ENCODE data around the gene POLE3. TPM values are rescaled to one million over a fixed set of nuclear protein-coding genes. Genes with fewer than 3 reads are reported as not detected.
A peak's percentile ranks its signal among the peaks of the same experiment; 100 is the strongest.

Gene POLE3, protein sequence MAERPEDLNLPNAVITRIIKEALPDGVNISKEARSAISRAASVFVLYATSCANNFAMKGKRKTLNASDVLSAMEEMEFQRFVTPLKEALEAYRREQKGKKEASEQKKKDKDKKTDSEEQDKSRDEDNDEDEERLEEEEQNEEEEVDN
- polyA plus RNA-seq (2013, experiment 1 of 2) = 70.8 TPM
- 70.9 TPM for polyA plus RNA-seq (2013, experiment 2 of 2)

DNA sequence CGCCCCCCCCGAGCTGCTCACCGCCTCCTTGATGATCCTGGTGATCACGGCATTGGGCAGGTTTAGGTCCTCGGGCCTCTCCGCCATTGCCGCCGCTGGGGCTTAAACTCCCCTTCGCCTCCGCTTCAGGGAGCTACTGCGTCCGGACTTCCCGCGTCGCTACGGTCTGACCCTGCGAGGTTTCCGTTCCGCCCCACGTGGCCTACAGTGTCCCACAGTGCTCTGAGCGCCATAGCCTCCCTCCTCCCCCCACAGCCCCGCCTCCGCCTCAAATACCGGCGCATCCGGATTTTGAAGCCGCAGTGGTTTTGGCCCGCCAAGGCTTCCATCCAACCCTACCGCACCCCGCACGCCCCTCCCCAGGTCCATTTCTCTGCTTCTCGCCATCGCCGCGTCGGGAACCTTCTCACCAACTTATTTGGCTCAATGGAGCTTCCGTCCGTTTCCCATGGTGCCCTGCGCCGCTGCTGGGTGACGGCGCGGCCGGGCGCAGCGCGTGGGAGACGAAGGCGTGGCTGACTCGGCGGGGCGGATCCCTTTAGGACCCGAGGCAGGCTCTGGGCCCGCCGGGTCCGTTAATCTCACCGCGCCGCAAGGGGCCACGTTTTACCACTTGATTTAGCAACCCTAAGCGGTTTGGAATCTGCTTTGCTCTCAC, at the start of gene POLE3, which contains the start of gene C9orf43:
POLE3 (minus strand) TSS at position 469 of the 658 bp plus-strand sequence; CDS start at position 87, 382 bp downstream.
C9orf43 (plus strand) TSS at position 541 of the 658 bp plus-strand sequence. CDS start 2,747 bp downstream, outside the sequence.
- Histone ChIP-seq H3K27me3 (ENCODE audit: insufficient read depth, low read length, poor library complexity) (no peaks in the 10 kb centered on the region), H3K56ac (ENCODE audit: low read length) (peak within 1 kb of the TSS; percentile 99), H3K27ac (ENCODE audit: low read depth, low read length) (peak within 1 kb of the TSS; percentile 91), H3K79me2 (ENCODE audit: control insufficient read depth, insufficient read depth, low read length) (peaks cover 17% of the 10 kb centered on the region), H3K79me1 (ENCODE audit: low read length) (peaks cover 7% of the 10 kb centered on the region), H4K5ac (ENCODE audit: low read length) (peak within 1 kb of the TSS; percentile 88), H2AK5ac (ENCODE audit: low read length) (peak within 1 kb of the TSS; percentile 50), H3K36me3 (ENCODE audit: control insufficient read depth, insufficient read depth, low read length) (peaks cover 9% of the 10 kb centered on the region), H2BK15ac (replicated peaks; ENCODE audit: low read depth) (no peak within 1 kb of the TSS), H3K9ac (ENCODE audit: low read length) (peak within 1 kb of the TSS; percentile 94), H3K4me3 (ENCODE audit: low read length) (peak within 1 kb of the TSS; percentile 75), H3K4me2 (ENCODE audit: low read length) (peak within 1 kb of the TSS; percentile 99), H4K8ac (ENCODE audit: low read depth, low read length) (peak within 1 kb of the TSS; percentile 42), H3K4ac (ENCODE audit: low read depth, low read length) (peak within 1 kb of the TSS; percentile 65), H3K23ac (ENCODE audit: low read length) (peak within 1 kb of the TSS; percentile 91), H3K4me1 (ENCODE audit: control insufficient read depth, low read depth, low read length) (peaks cover 2% of the 10 kb centered on the region), H2BK120ac (ENCODE audit: low read depth, low read length) (no peak within 1 kb of the TSS), H2BK5ac (ENCODE audit: low read length) (peak within 1 kb of the TSS; percentile 96), H3K18ac (ENCODE audit: low read length) (peak within 1 kb of the TSS; percentile 92)
- WGBS (ENCODE audit: extremely low coverage, insufficient coverage, low lambda C conversion rate) = no CpG with 5 or more reads among the region's 61 CpGs
- DNase-seq = peak; percentile 98

DNA sequence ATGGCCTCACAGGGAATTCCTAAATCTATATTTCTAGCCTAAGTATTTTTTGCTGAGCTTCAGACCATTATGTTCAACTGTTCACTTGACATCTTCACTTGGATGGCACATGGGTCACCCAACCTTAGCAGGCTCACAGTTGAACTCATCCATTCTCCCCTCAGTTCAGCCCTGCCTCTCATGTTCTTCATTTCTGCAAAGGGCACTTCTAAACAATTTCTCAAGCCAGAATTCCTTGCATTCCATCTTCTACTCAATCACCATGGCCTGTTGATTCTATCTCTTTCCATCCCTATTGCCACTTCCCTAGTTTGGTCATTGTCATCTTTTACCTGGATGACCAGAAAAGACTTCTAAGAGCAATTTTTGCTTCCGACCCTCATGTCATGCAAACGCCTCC, 45.8 kb upstream of the POLE3 start:
- no CpG with 5 or more reads among the region's 2 CpGs for WGBS (ENCODE audit: extremely low coverage, insufficient coverage, low lambda C conversion rate)
- no peaks in the 10 kb centered on the region for H3K79me2 ChIP-seq (ENCODE audit: control insufficient read depth, insufficient read depth, low read length)

DNA sequence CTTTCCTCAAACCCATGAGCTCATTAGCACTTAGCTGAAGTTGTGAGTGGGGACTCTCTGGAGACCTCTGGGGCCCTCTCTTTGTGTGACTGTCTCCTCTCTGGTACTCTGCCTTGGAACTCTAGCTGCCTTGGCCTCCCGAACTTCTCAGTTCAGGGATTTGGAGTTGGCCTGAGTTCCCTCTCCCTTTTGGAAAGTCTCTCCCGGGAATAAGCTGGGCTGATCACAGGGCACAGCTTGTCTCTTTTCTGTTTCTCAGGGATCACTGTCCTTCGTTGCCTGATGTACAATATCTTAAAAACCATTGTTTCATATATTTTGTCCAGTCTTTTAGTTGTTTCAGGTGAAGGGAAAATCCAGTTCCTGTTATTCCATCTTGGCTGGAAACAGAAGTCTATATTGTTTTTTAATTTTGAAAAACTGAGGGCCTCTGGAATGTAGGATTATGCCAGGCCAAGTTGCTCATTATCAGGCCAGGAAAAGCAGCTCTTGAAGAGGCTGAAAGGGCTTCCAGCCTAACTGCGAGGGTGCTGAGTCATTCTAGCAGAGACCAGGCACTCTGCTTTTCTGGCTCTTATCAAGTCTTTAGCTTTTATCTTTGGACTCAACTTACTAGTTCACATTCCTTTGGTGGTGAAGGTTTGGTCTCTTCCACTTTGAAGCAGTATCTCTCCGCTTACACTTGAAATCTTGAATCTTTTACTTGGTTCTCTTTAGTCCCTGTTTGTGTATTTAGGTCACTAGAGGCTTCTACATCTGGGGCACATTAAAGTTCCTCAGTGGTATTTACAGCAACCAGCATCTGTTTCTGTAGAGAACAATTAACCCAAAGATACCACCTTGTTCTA, 44.7 kb upstream of the POLE3 start:
- DNase-seq = peak; percentile 96
- Histone ChIP-seq H3K4me1 (ENCODE audit: control insufficient read depth, low read depth, low read length) (peaks cover 9% of the 10 kb centered on the region), H2BK120ac (ENCODE audit: low read depth, low read length) (peak overlapping the region; percentile 68), H2BK5ac (ENCODE audit: low read length) (peak overlapping the region; percentile 43), H3K23ac (ENCODE audit: low read length) (no peak overlapping the region), H2BK15ac (replicated peaks; ENCODE audit: low read depth) (peak overlapping the region; percentile 99), H3K79me1 (ENCODE audit: low read length) (no peaks in the 10 kb centered on the region), H3K4ac (ENCODE audit: low read depth, low read length) (peak overlapping the region; percentile 99), H4K8ac (ENCODE audit: low read depth, low read length) (no peak overlapping the region), H3K36me3 (ENCODE audit: control insufficient read depth, insufficient read depth, low read length) (no peaks in the 10 kb centered on the region), H3K27me3 (ENCODE audit: insufficient read depth, low read length, poor library complexity) (no peaks in the 10 kb centered on the region), H3K4me3 (ENCODE audit: low read length) (no peak overlapping the region), H3K79me2 (ENCODE audit: control insufficient read depth, insufficient read depth, low read length) (no peaks in the 10 kb centered on the region), H3K18ac (ENCODE audit: low read length) (peak overlapping the region; percentile 97), H3K56ac (ENCODE audit: low read length) (peak overlapping the region; percentile 52), H3K4me2 (ENCODE audit: low read length) (no peak overlapping the region), H3K9ac (ENCODE audit: low read length) (peak overlapping the region; percentile 2), H2AK5ac (ENCODE audit: low read length) (no peak overlapping the region), H4K5ac (ENCODE audit: low read length) (peak overlapping the region; percentile 23), H3K27ac (ENCODE audit: low read depth, low read length) (peak overlapping the region; percentile 65)
- no CpG with 5 or more reads among the region's 5 CpGs for WGBS (ENCODE audit: extremely low coverage, insufficient coverage, low lambda C conversion rate)

More for the DNA sequence above, 45.8 kb upstream of the POLE3 start:
- H3K27me3 ChIP-seq (ENCODE audit: insufficient read depth, low read length, poor library complexity) = no peaks in the 10 kb centered on the region
- no peak overlapping the region for H4K5ac ChIP-seq (ENCODE audit: low read length)
- H3K4me3 ChIP-seq (ENCODE audit: low read length) = no peak overlapping the region
- H3K4ac ChIP-seq (ENCODE audit: low read depth, low read length) = no peak overlapping the region
- peak; percentile 73 for DNase-seq
- H4K8ac ChIP-seq (ENCODE audit: low read depth, low read length) = no peak overlapping the region
- H3K4me1 ChIP-seq (ENCODE audit: control insufficient read depth, low read depth, low read length) = peaks cover 9% of the 10 kb centered on the region
- H3K27ac ChIP-seq (ENCODE audit: low read depth, low read length) = peak overlapping the region; percentile 1
- H3K79me1 ChIP-seq (ENCODE audit: low read length) = no peaks in the 10 kb centered on the region
- H2BK15ac ChIP-seq (replicated peaks; ENCODE audit: low read depth) = no peak overlapping the region
- no peak overlapping the region for H3K23ac ChIP-seq (ENCODE audit: low read length)
- H2AK5ac ChIP-seq (ENCODE audit: low read length) = no peak overlapping the region
- H3K9ac ChIP-seq (ENCODE audit: low read length) = no peak overlapping the region
- H3K18ac ChIP-seq (ENCODE audit: low read length) = peak overlapping the region; percentile 88
- H2BK5ac ChIP-seq (ENCODE audit: low read length) = no peak overlapping the region
- H3K56ac ChIP-seq (ENCODE audit: low read length) = peak overlapping the region; percentile 1
- no peak overlapping the region for H3K4me2 ChIP-seq (ENCODE audit: low read length)
- H2BK120ac ChIP-seq (ENCODE audit: low read depth, low read length) = no peak overlapping the region
- no peaks in the 10 kb centered on the region for H3K36me3 ChIP-seq (ENCODE audit: control insufficient read depth, insufficient read depth, low read length)

DNA sequence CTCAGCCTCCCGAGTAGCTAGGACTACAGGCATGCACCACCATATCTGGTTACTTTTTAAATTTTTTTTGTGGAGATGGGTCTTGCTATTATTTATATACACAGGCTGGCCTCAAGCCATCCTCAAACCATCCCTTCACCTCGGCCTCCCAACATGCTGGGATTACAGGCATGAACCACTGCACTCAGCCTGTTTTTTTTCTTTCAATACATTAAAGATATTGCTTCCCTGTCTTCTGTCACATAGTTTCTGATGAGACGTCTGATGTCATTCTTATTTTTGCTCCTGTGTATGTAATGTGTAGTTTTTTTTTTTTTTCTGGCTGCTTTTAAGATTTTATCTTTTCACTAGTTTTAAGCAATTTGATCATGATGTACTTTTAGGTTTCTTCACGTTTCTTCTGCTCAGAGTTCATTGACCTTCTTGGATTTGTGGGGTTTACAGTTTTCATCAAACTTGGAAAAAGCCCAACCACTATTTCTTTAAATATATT, 41.7 kb upstream of the POLE3 start:
- no peak overlapping the region for H3K27ac ChIP-seq (ENCODE audit: low read depth, low read length)
- no peak overlapping the region for H3K4me2 ChIP-seq (ENCODE audit: low read length)
- no peak for DNase-seq

DNA sequence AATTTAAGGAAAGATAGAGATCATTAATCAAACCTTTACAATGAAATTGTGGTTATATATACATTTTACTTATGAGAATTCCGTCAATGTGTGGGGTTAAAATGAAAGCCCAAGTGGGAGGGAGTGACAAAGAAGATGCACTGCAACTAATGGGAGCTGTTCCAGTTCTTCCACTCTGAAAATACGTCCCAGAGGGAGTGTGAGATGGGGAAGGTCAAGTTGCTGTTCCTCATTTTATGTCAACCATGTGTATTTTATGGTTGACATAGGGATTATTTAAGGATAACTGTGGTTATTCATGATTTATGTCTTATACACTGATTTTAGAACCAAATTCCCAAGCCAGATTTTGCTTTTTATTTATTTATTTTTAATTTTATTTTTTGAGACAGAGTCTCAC, 38.9 kb upstream of the POLE3 start:
- no peak overlapping the region for H4K8ac ChIP-seq (ENCODE audit: low read depth, low read length)
- H3K18ac ChIP-seq (ENCODE audit: low read length) = no peak overlapping the region
- H3K4me2 ChIP-seq (ENCODE audit: low read length) = no peak overlapping the region
- no peak overlapping the region for H2BK15ac ChIP-seq (replicated peaks; ENCODE audit: low read depth)
- no peaks in the 10 kb centered on the region for H3K27me3 ChIP-seq (ENCODE audit: insufficient read depth, low read length, poor library complexity)
- H3K79me1 ChIP-seq (ENCODE audit: low read length) = no peaks in the 10 kb centered on the region
- H2BK120ac ChIP-seq (ENCODE audit: low read depth, low read length) = no peak overlapping the region
- H3K4ac ChIP-seq (ENCODE audit: low read depth, low read length) = no peak overlapping the region
- H3K79me2 ChIP-seq (ENCODE audit: control insufficient read depth, insufficient read depth, low read length) = no peaks in the 10 kb centered on the region
- no CpG with 5 or more reads among the region's 2 CpGs for WGBS (ENCODE audit: extremely low coverage, insufficient coverage, low lambda C conversion rate)
- no peak overlapping the region for H3K23ac ChIP-seq (ENCODE audit: low read length)
- H3K9ac ChIP-seq (ENCODE audit: low read length) = no peak overlapping the region
- no peak overlapping the region for H3K27ac ChIP-seq (ENCODE audit: low read depth, low read length)
- no peaks in the 10 kb centered on the region for H3K36me3 ChIP-seq (ENCODE audit: control insufficient read depth, insufficient read depth, low read length)
- no peak overlapping the region for H3K56ac ChIP-seq (ENCODE audit: low read length)
- H2AK5ac ChIP-seq (ENCODE audit: low read length) = no peak overlapping the region
- no peak for DNase-seq
- H2BK5ac ChIP-seq (ENCODE audit: low read length) = no peak overlapping the region
- H3K4me1 ChIP-seq (ENCODE audit: control insufficient read depth, low read depth, low read length) = no peaks in the 10 kb centered on the region
- no peak overlapping the region for H3K4me3 ChIP-seq (ENCODE audit: low read length)
- no peak overlapping the region for H4K5ac ChIP-seq (ENCODE audit: low read length)

More for the DNA sequence above, 41.7 kb upstream of the POLE3 start:
- H3K36me3 ChIP-seq (ENCODE audit: control insufficient read depth, insufficient read depth, low read length) = no peaks in the 10 kb centered on the region
- no peaks in the 10 kb centered on the region for H3K27me3 ChIP-seq (ENCODE audit: insufficient read depth, low read length, poor library complexity)
- H4K8ac ChIP-seq (ENCODE audit: low read depth, low read length) = no peak overlapping the region
- WGBS (ENCODE audit: extremely low coverage, insufficient coverage, low lambda C conversion rate) = no CpG with 5 or more reads among the region's 4 CpGs
- no peaks in the 10 kb centered on the region for H3K79me2 ChIP-seq (ENCODE audit: control insufficient read depth, insufficient read depth, low read length)
- H3K79me1 ChIP-seq (ENCODE audit: low read length) = no peaks in the 10 kb centered on the region
- no peak overlapping the region for H2BK15ac ChIP-seq (replicated peaks; ENCODE audit: low read depth)
- H2BK120ac ChIP-seq (ENCODE audit: low read depth, low read length) = no peak overlapping the region
- H3K56ac ChIP-seq (ENCODE audit: low read length) = no peak overlapping the region
- H3K9ac ChIP-seq (ENCODE audit: low read length) = no peak overlapping the region
- no peak overlapping the region for H2BK5ac ChIP-seq (ENCODE audit: low read length)
- no peak overlapping the region for H4K5ac ChIP-seq (ENCODE audit: low read length)
- H3K4ac ChIP-seq (ENCODE audit: low read depth, low read length) = no peak overlapping the region
- no peak overlapping the region for H3K23ac ChIP-seq (ENCODE audit: low read length)
- H3K4me3 ChIP-seq (ENCODE audit: low read length) = no peak overlapping the region
- peaks cover 9% of the 10 kb centered on the region for H3K4me1 ChIP-seq (ENCODE audit: control insufficient read depth, low read depth, low read length)
- no peak overlapping the region for H3K18ac ChIP-seq (ENCODE audit: low read length)
- H2AK5ac ChIP-seq (ENCODE audit: low read length) = no peak overlapping the region
